Measurements from ENCODE around the gene DMTF1. TPM values are rescaled to one million over a fixed set of nuclear protein-coding genes. Genes with fewer than 3 reads are reported as not detected.

Gene DMTF1
- total RNA-seq, 2 donors from 2014 or later = 129 to 152 TPM

DNA sequence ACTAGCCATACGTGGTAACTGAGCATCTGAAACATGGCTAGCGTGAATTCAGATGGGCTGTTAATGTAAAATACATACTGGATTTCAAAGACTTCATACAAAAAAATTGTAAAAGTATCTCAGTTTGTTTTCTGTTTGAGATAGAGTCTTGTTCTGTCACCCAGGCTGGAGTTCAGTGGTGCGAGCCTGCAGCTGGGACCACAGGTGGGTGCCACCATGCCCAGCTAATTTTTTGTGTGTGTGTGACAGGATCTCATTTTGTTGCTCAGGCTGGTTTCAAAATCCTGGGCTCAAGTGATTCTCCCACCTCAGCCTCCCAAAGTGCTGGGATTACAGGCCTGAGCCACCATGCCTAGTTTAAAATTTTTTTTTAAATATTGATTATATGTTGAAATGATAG lies 62.8 kb downstream of the DMTF1 start:
- WGBS, 2 experiments (ENCODE audit: insufficient coverage in 1 of 2, insufficient read length in 1 of 2) = 91 to 96% methylated on average over 3 of the region's 3 CpGs
- no peaks in the 10 kb centered on the region for H3K9me3 Mint-ChIP-seq
- H3K27ac Mint-ChIP-seq = no peak overlapping the region
- H3K36me3 Mint-ChIP-seq (ENCODE audit: low read depth) = peaks cover 28% of the 10 kb centered on the region
- peaks cover 25% of the 10 kb centered on the region for H3K4me1 Mint-ChIP-seq
- H3K4me3 Mint-ChIP-seq = no peak overlapping the region
- Histone ChIP-seq H3K4me3 (ENCODE audit: low read length) (no peak overlapping the region), H3K27me3 (ENCODE audit: control insufficient read depth, insufficient read depth, low read length, poor library complexity, severe bottlenecking) (no peaks in the 10 kb centered on the region), H3K9ac (ENCODE audit: extremely low read depth, low read length, poor library complexity, severe bottlenecking) (no peak overlapping the region), H3K9me3 (ENCODE audit: control insufficient read depth, low read length) (peaks cover 19% of the 10 kb centered on the region), H3K27ac (ENCODE audit: low read depth, low read length) (no peak overlapping the region), H3K4me1 (ENCODE audit: control insufficient read depth, insufficient read depth, low read length) (no peaks in the 10 kb centered on the region), H3K36me3 (ENCODE audit: control insufficient read depth, insufficient read depth, low read length) (peaks cover 26% of the 10 kb centered on the region)
- DNase-seq = no peak
- TF ChIP-seq, protein P1, sequence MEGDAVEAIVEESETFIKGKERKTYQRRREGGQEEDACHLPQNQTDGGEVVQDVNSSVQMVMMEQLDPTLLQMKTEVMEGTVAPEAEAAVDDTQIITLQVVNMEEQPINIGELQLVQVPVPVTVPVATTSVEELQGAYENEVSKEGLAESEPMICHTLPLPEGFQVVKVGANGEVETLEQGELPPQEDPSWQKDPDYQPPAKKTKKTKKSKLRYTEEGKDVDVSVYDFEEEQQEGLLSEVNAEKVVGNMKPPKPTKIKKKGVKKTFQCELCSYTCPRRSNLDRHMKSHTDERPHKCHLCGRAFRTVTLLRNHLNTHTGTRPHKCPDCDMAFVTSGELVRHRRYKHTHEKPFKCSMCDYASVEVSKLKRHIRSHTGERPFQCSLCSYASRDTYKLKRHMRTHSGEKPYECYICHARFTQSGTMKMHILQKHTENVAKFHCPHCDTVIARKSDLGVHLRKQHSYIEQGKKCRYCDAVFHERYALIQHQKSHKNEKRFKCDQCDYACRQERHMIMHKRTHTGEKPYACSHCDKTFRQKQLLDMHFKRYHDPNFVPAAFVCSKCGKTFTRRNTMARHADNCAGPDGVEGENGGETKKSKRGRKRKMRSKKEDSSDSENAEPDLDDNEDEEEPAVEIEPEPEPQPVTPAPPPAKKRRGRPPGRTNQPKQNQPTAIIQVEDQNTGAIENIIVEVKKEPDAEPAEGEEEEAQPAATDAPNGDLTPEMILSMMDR (conservative IDR thresholded peaks at IDR 0.05) = no peak
- H3K27me3 Mint-ChIP-seq (ENCODE audit: insufficient read depth) = no peaks in the 10 kb centered on the region

DNA sequence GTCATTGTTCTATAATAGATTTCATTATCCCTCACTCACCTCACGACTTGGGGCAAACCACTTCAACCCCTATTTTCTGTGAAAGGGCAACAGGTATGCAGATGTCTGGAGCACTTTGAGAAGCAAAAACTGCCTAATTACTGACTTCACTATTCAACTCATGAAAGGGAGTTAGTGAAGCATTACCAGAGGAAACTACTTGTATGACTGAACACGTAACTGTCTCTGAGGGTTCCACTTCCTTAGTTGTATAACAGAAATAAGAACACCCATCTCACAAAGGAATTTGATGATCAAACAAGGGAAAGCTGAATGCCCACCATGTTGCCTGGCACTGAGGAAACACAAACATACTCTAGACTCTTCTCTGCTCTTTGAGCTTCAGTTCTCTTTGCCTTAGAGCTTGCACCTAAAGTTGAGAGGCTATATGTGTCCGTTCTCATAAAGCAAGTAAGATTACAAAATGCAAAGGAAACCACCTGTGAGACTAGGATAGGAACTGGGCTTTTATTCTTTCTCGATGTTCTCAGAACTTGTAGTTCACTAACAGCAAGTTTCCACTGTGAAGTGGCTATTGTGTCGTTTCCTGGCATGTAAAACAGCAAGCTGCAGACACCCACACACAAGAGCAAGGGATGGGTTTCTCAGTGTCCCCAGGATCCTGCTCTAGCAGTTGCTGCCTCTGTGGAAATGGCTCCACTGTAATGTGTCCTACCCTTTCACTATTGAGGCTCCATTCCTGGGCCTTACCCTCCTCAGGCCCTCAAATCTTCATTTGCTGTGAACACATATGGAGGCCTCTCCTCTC lies 64.7 kb downstream of the DMTF1 start:
- TF ChIP-seq, protein P1 (conservative IDR thresholded peaks at IDR 0.05) = no peak
- H3K27ac ChIP-seq (ENCODE audit: low read depth, low read length) = no peak overlapping the region
- no peak overlapping the region for H3K4me3 ChIP-seq (ENCODE audit: low read length)
- Mint-ChIP-seq H3K4me1 (peaks cover 25% of the 10 kb centered on the region), H3K27ac (no peak overlapping the region), H3K4me3 (no peak overlapping the region), H3K27me3 (ENCODE audit: insufficient read depth) (no peaks in the 10 kb centered on the region), H3K36me3 (ENCODE audit: low read depth) (peaks cover 17% of the 10 kb centered on the region), H3K9me3 (no peaks in the 10 kb centered on the region)
- H3K4me1 ChIP-seq (ENCODE audit: control insufficient read depth, insufficient read depth, low read length) = no peaks in the 10 kb centered on the region
- no peak overlapping the region for H3K9ac ChIP-seq (ENCODE audit: extremely low read depth, low read length, poor library complexity, severe bottlenecking)
- H3K27me3 ChIP-seq (ENCODE audit: control insufficient read depth, insufficient read depth, low read length, poor library complexity, severe bottlenecking) = peaks cover 15% of the 10 kb centered on the region
- WGBS, 2 experiments (ENCODE audit: insufficient coverage in 1 of 2, insufficient read length in 1 of 2) = 90% methylated on average over 4 to 5 of the region's 5 CpGs
- DNase-seq = no peak
- H3K9me3 ChIP-seq (ENCODE audit: control insufficient read depth, low read length) = peaks cover 1% of the 10 kb centered on the region
- peaks cover 12% of the 10 kb centered on the region for H3K36me3 ChIP-seq (ENCODE audit: control insufficient read depth, insufficient read depth, low read length)

DNA sequence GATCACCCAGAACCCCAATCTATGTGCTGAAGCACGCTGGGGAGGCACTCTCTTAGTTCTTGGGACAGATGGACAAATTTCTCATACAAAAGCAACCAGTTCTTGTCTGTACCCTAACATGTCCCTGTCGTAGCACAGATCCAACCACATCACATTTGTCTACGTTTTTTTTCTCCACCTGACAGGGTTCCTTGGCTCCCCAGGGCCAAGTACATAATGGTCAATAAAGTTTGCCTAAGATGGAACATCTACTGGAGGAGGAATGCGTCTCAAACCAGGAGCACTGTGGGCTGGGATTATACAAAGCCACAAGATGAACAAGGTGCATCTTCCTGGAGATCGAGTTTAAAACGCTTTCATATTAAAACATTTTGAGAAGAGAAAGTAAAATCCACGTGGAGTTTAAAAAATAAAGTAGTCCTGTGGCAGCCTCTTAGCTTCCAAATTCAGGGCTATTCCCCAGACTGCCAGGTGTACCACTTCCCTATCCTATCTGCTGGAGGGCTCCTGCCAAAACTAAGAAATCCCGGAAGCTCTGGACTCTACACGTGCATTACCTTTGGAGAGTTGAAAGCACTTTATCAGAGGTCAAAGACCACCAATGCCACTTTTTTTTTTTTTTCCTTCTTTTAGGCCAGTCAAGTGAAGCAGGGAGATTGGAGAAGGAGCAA lies 65.9 kb downstream of the DMTF1 start:
- no peak overlapping the region for H3K27ac ChIP-seq (ENCODE audit: low read depth, low read length)
- peaks cover 25% of the 10 kb centered on the region for H3K4me1 Mint-ChIP-seq

More for the DNA sequence above, 65.9 kb downstream of the DMTF1 start:
- Histone ChIP-seq H3K4me1 (ENCODE audit: control insufficient read depth, insufficient read depth, low read length) (no peaks in the 10 kb centered on the region), H3K9ac (ENCODE audit: extremely low read depth, low read length, poor library complexity, severe bottlenecking) (no peak overlapping the region), H3K4me3 (ENCODE audit: low read length) (peak overlapping the region; percentile 87), H3K27me3 (ENCODE audit: control insufficient read depth, insufficient read depth, low read length, poor library complexity, severe bottlenecking) (peaks cover 27% of the 10 kb centered on the region), H3K36me3 (ENCODE audit: control insufficient read depth, insufficient read depth, low read length) (peaks cover 7% of the 10 kb centered on the region), H3K9me3 (ENCODE audit: control insufficient read depth, low read length) (no peaks in the 10 kb centered on the region)
- WGBS, 2 experiments (ENCODE audit: insufficient coverage in 1 of 2, insufficient read length in 1 of 2) = 93 to 94% methylated on average over 8 to 9 of the region's 9 CpGs
- H3K4me3 Mint-ChIP-seq = peak overlapping the region; percentile 90
- peaks cover 14% of the 10 kb centered on the region for H3K36me3 Mint-ChIP-seq (ENCODE audit: low read depth)
- no peaks in the 10 kb centered on the region for H3K9me3 Mint-ChIP-seq
- no peak overlapping the region for H3K27ac Mint-ChIP-seq
- TF ChIP-seq, protein P1 (conservative IDR thresholded peaks at IDR 0.05) = no peak
- DNase-seq = no peak
- no peaks in the 10 kb centered on the region for H3K27me3 Mint-ChIP-seq (ENCODE audit: insufficient read depth)

All from endodermal cell (in vitro differentiated cells).